Epithelial cell of esophagus (primary cell): ENCODE results near the gene GPSM1.

Experiments
- DNase-seq: peaks from one replicate; pipeline ENCODE4 v3.0.0; 2010; ENCODE audit warnings: low read depth
- H3K4me3 ChIP-seq: 2 replicates; pipeline ENCODE4 v1.5.1; 2011; ENCODE audit warnings: mild to moderate bottlenecking, low read length, control low read depth
- TF ChIP-seq, protein P1 (sequence below): IDR thresholded peaks from 2 replicates; pipeline ENCODE4 v1.5.1; 2011; ENCODE audit warnings: low read depth, mild to moderate bottlenecking, low read length, control low read depth, inconsistent platforms; ENCODE audit not compliant: insufficient read depth; ENCODE audit errors: missing control alignments

Gene GPSM1, protein sequence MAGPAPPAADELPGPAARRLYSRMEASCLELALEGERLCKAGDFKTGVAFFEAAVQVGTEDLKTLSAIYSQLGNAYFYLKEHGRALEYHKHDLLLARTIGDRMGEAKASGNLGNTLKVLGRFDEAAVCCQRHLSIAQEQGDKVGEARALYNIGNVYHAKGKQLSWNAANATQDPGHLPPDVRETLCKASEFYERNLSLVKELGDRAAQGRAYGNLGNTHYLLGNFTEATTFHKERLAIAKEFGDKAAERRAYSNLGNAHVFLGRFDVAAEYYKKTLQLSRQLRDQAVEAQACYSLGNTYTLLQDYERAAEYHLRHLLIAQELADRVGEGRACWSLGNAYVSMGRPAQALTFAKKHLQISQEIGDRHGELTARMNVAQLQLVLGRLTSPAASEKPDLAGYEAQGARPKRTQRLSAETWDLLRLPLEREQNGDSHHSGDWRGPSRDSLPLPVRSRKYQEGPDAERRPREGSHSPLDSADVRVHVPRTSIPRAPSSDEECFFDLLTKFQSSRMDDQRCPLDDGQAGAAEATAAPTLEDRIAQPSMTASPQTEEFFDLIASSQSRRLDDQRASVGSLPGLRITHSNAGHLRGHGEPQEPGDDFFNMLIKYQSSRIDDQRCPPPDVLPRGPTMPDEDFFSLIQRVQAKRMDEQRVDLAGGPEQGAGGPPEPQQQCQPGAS

GRCh38 chr9:136327304-136327974 lies at the start of gene GPSM1:
Gene GPSM1 (plus strand): TSS chr9:136327539. CDS start chr9:136327696, 157 bp downstream.
- peak within 1 kb of the TSS; percentile 56 for H3K4me3 ChIP-seq
- peak; percentile 33 for DNase-seq
- TF ChIP-seq, protein P1, sequence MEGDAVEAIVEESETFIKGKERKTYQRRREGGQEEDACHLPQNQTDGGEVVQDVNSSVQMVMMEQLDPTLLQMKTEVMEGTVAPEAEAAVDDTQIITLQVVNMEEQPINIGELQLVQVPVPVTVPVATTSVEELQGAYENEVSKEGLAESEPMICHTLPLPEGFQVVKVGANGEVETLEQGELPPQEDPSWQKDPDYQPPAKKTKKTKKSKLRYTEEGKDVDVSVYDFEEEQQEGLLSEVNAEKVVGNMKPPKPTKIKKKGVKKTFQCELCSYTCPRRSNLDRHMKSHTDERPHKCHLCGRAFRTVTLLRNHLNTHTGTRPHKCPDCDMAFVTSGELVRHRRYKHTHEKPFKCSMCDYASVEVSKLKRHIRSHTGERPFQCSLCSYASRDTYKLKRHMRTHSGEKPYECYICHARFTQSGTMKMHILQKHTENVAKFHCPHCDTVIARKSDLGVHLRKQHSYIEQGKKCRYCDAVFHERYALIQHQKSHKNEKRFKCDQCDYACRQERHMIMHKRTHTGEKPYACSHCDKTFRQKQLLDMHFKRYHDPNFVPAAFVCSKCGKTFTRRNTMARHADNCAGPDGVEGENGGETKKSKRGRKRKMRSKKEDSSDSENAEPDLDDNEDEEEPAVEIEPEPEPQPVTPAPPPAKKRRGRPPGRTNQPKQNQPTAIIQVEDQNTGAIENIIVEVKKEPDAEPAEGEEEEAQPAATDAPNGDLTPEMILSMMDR: no peak

DNA sequence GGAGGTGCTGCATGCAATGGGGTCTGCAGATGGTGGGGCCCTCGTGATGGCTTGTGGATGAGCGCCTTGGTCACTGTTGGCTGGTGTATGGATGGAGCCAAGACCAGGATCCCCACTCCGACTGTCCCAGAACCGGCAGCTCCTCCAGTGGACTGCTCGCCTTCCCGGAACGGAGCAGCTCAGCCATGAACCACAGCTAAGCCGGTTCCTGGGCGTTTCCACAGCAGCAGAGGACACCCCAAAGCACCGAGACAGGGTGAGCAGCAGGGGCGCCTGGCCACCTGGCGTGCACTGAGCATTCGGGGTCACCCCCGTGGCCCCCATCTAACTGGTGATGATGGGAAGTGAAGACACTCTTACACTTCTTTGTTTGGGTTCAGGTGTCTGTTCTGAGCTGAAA lies 49.6 kb upstream of the GPSM1 start:
- H3K4me3 ChIP-seq: no peak overlapping the region
- TF ChIP-seq, protein P1: no peak
- no peak for DNase-seq

DNA sequence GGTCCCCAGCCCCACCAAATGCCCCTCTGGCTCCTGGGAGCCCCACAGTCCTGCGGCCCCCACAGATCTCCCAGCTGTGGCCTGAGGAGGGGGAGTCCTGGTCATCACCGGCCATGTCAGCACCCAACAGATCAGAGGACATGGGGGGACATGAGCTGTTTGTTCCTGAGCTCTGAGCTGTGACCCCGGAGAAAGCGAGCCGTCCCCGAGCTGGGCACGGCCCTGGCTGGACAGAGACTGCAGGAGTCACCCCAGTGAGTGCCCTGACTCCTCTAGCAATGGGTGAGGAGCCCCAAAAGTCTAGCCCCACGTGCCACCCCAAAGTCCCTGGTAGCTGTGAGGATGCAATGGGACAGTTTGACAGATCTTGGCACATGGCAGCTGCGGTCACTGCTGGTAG lies 49.1 kb upstream of the GPSM1 start:
- DNase-seq: no peak
- TF ChIP-seq, protein P1: no peak

GRCh38 chr9:136278894-136279293 lies 48.4 kb upstream of the GPSM1 start:
- no peak overlapping the region for H3K4me3 ChIP-seq
- TF ChIP-seq, protein P1: no peak
- DNase-seq: no peak

More for the DNA sequence above, 49.1 kb upstream of the GPSM1 start:
- H3K4me3 ChIP-seq: no peak overlapping the region

DNA sequence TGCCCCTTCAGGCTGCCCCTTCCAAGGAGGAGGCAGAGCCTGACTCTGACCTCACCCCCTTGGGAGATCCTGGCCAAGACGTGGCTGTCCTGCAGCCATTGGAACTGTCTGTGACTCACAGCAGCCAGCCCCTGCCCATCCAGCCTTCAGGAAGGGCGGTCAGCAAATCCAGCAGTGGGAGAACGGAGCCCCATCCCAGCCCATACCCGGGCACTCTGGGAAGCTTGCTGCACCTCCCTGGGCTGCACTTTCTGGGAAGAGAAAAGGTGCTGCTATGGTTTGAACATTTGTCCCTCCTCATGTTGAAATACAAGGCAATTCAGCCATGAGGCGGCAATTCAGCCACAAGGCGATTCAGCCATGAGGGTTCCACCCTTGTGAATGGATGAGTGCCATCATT lies 47.9 kb upstream of the GPSM1 start:
- H3K4me3 ChIP-seq: no peak overlapping the region
- no peak for DNase-seq
- TF ChIP-seq, protein P1: no peak

DNA sequence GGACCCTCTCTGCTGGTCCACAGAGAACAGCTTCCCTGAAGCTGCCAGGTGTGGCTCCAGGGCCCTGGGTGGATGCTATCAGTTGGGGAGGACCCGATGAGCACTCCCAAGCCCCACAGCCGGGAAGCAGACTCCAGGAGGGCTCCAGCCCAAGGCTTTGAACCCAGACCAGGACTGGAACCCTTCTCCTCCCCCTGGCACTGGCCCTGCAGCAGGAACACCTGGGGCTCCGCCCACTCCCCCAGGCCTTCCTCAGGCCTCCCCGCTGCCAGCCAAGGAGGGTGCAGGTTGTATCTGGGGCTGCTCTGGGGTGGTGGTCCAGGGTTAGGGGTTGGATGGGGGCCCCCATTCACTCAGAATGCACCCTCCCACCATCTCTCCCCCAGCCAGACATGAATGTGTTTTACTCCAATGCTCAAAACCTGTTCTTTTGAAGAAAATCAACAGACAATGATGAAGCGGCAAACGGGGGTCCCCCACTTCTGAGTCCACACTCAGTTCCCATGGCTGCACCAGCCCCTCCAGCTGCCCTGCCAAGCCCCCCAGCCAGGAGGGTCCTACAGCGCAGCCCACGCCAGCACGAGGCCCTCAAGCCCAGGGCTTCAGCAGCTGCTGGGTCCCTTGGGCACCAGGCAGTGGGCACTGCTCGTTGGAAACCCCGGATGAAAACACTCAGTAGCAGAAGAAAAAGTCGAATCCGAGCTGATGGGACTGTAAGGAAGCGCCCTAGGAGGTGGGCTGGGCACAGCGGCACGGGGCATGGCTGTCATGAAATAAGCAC lies 46.6 kb upstream of the GPSM1 start:
- DNase-seq: no peak
- TF ChIP-seq, protein P1: no peak
- no peak overlapping the region for H3K4me3 ChIP-seq
